ENCODE measurements around the gene PTGFR.

Gene PTGFR

DNA sequence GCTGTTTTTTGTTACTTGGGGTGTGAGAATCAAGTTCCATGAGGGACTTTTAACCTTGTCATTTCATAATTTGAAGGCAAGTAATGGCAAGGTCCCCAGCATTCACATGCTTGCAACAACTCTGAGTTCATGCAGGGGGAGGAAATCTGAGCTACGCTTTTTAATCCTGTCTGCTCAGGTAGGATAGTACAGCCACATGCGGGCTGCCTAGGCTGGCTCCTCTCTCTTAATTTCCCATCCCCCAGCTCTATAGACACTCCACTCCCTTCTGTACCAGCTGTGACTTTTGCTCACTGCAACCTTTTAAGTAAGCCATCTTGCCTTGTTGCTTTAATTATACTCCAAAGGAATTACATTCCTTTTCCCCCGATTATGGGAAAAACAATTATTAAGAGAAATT, 30.1 kb downstream of the PTGFR start:
- DNase-seq (ENCODE audit: low read depth) = no peak

DNA sequence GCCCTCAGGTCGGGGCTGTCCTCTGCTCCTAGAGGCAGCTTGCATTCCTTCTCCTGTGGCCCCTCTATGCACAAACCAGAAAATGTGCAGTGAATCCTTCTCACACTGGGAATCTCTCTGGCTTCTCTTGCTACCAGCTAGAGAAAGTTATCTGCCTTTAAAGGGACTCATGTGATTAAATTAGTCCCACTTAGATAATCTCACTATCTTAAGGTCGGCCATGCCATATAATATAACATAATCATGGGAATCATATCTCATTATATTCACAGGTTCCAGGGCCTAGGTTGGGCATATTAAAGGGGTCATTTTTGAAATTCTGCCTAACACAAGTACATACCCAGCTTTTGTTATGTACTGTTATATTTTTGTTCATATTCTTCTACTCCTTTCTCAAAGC, 31.4 kb downstream of the PTGFR start:
- DNase-seq (ENCODE audit: low read depth) = no peak

DNA sequence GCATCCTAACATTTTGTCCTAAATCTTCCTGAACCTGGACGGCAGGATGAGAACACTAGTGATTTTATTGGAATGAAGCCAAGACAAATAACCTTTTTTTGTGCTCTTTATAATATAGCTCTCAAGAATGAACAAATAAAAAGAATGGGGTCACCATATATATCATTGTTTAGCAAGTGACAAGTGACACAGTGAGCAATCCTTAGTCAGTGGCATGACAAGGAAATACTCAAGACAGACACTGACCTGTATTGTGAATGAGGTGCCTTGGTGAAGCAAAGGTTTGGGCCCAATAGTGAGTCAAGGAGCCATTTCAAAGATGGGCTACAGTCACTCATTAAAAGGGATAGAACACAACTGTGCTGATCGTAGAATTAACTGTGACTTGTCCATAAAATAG, 35.7 kb downstream of the PTGFR start:
- DNase-seq (ENCODE audit: low read depth) = no peak

DNA sequence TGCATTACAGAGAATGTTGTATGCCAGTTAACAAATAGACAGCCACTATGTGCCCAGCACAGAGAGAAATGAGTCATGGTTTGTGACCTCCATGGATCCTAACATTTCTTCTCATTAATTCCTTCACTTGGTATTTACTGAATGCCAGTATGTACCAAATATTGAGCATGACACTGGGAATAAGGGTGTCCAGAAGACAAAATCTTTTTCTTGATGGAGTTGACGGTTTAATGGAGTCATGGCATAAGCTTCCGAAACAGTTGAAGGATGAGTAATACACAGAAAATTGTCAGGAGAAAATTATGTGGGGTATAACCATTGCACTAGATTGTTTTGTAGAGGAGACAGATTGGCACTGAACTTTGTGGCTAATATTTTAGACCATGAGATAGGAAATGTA, 36.9 kb downstream of the PTGFR start:
- DNase-seq (ENCODE audit: low read depth) = no peak

DNA sequence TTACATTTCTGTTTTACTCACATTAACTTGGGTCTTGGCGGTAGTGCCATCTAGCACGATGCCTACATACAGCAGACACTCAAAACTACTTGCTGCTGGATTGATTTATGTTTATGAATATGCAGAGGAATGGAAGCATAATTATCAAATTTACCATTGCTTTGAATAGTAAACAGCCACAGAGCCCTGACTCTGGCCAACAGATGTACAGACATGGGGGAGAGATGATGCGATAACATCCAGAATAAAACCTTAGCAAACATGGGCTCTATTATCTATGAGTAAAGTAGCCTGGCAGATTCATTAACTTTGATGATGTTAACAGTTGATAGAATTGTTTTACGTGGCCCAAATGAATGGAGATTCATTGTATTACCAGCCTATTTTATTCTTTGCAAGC, 42.8 kb downstream of the PTGFR start:
- DNase-seq (ENCODE audit: low read depth) = no peak

DNA sequence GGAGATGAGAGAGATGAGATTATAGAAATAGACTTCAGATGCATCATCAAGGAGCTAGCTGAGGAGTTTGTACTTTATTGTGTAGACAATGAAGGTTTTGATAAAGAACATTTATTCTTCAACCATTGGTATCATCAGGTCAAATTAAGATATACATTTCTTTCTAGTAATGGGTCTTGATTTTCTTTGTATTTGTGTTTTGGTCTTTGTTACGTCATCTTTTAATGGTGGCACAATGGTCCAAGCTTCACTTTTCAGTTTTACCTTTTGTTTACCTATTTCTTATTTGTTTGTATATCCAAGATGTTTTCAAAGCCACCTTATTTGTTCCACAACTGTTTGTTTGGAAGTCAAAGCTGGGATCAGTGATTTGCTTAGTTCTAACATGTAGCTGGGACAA, 44.5 kb downstream of the PTGFR start:
- DNase-seq (ENCODE audit: low read depth) = no peak

DNA sequence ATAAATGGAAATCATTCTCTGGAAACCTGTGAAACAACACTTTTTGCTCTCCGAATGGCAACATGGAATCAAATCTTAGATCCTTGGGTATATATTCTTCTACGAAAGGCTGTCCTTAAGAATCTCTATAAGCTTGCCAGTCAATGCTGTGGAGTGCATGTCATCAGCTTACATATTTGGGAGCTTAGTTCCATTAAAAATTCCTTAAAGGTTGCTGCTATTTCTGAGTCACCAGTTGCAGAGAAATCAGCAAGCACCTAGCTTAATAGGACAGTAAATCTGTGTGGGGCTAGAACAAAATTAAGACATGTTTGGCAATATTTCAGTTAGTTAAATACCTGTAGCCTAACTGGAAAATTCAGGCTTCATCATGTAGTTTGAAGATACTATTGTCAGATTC, 45.7 kb downstream of the PTGFR start:
- no peak for DNase-seq (ENCODE audit: low read depth)

DNA sequence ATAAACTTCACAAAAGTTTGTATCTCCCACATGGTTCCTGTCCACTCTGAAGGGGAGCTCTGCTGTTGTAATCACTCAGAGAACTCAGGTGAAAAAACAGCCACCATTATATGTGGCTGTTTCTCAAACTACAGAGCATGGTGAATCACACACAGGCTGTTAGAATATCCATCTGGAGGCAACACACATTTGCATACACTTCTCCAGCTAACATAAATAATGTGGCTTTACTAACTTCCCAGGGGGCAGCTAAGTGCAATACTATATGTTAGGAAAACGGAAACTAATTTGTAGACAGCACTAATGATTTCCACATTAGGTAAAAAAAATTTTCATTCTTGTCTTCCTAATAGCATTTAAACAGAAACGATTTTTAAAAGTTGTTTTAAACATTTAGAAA, 49.3 kb downstream of the PTGFR start:
- DNase-seq (ENCODE audit: low read depth) = no peak

DNA sequence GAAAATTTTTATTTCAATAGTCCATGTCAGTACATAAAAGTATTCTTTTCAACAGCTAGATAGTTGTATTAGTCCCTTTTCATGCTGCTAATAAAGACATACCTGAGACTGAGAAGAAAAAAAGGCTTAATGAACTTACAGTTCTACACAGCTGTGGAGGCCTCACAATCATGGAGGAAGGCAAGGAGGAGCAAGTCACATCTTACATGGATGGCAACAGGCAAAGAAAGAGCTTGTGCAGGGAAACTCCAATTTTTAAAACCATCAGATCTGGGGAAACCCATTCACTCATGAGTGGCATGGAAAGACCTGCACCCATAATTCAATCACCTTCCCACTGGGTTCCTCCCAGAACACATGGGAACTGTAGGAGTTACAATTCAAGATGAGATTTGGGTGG, 50.7 kb downstream of the PTGFR start:
- DNase-seq (ENCODE audit: low read depth) = no peak

DNA sequence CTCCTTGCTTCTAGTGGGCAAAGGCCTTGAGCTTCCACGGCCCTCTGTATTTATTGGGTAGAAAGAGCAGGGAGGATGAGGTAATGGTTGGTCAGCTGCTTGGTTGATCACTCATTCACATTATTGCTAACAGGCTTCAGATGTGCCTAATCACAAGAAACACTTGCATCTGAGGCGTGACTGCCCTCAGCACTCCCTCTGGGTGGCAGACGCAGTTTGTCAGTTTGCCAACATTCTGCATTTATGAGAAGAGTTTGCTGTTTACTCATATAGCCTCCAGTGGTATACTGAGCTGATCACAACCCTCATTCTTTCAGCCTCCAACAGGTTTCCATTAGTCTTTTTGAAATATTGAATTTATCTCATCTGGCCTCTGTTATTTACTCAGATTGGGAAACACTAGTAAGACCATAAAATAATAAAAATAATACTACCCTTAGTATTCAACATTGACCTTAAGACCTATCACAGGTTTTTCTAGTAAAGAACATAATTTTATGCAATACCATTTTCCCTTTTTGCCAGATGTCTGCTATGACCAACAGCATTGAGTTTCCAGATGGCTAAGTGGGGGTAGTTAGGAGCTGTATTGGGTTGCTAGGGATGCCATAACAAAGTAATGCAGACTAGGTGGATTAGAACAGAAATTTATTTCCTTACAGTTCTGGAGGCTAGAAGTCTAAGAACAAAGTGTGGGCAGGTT, 53.3 kb downstream of the PTGFR start:
- DNase-seq (ENCODE audit: low read depth) = no peak

DNA sequence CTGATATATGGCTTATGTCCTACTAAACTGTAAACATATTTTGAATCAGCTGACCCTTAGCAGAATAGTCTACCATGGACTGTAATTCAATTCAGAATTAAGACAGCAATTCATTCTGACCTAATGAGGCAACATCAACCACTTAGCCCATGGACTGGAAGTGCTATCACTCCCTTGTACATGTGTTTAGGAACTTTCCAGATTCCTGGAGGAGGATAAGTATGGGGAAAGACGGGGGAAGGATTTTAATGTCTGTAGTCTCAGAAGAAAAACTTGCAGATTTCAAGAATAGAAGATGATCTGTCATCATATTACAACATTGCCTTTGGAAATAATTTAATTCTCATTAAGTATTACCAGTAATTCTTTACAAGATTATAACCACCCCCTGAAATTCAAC, 56.3 kb downstream of the PTGFR start:
- DNase-seq (ENCODE audit: low read depth) = no peak

DNA sequence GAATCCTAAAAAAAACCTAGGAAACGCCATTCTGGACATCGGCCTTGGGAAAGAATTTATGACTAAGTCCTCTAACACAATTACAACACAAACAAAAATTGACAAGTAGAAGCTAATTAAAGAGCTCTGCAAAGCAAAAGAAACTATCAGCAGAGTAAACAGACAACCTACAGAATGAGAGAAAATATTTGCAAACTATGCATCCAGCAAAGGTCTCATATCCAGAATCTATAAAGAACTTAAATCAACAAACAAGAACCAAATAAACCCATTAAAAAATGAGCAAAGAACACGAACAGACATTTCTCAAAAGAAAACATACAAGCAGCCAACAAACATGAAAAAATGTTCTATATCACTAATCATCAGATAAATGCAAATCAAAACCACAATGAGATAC, 58.6 kb downstream of the PTGFR start:
- no peak for DNase-seq (ENCODE audit: low read depth)

DNA sequence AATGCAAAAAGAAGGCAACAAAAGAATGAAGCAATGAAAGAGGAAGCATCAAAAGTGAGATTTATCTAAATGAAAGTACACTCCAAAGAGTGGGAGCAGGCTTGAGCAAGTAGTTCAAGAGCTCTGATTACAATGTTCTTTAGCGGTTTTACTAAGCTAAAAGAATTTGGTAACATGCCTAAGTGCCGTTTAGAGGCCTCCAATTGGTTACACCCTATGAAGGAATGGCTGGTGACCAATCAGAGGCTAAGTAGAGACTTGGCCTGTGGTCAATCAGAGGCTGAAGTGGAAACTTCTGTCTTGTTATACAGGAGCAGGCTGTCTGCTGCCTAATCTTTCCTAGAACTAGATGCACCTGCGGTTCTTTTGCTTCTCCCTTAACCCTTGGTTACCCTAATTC, 59.1 kb downstream of the PTGFR start:
- no peak for DNase-seq (ENCODE audit: low read depth)

DNA sequence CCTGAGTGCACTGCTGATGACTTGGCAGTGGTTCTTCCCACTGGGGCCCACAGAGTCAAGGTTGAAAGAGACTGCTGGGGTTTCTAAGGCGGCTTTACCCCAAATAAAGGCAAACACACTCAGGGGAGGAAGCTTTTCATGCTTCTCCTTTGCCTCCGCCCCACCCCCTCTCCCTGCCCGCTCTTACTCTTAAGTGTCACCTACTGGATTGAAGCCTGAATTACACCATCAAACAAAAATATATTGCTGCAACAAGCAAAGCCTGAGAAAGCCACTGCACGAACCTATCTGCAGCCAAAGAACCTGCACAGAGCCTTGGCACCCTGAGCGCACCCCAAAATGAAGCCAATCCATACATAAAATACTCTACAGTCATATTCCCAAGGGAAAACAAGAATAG, 63.1 kb downstream of the PTGFR start:
- no peak for DNase-seq (ENCODE audit: low read depth)

DNA sequence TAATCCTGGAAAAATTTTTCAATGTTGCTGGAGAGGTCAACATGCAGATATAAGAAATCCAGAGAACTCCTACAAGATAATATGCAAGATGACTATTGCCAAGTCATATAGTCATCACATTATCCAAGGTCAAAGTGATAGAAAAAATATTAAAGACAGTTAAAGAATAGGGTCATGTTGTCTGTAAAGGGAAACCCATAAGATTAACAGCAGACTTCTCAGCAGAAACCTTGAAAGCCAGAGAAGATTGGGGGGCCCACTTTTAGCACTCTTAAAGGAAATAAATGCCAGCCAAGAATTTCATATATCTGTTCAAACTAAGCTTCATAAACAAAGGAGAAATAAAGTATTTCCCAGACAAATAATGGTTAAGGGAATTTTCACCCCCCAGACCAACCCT, 64.1 kb downstream of the PTGFR start:
- DNase-seq (ENCODE audit: low read depth) = no peak

DNA sequence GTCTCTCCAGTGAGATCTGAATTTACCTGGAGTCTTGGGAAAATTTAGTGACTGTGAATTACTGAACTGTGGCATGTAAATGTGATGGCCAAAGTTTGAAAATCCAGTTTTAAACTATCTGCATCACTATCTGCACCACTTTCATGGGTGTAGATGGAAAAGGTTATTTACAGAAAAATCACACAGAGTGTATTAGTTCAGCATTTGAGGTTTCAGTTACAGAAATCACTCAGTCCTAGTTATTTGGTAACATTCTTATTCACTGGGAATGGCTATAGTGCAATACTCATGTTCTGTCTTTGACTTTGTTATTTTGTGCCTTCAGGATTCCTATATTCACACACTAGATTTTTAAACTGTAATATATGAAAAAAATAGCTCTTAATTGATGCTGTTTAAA, 68.9 kb downstream of the PTGFR start:
- DNase-seq (ENCODE audit: low read depth) = no peak

DNA sequence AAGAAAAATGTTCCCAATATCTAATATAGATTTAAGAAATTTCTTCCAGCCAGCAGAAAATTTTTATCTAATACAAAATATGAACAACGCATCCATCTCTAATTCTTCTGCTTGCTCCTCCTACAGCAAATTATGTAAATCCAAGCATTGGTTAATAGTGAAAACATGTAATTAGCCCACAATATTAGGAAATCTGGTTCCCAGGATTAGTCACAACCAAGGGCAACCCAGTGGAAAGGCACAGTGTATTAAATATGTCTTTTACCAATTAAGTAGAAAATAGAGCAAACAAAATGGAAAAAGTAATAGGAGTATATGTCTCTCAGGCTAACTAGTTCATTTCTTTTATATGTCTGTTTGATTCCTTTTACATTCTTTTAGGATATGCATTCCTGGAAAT, 70.0 kb downstream of the PTGFR start:
- no peak for DNase-seq (ENCODE audit: low read depth)

DNA sequence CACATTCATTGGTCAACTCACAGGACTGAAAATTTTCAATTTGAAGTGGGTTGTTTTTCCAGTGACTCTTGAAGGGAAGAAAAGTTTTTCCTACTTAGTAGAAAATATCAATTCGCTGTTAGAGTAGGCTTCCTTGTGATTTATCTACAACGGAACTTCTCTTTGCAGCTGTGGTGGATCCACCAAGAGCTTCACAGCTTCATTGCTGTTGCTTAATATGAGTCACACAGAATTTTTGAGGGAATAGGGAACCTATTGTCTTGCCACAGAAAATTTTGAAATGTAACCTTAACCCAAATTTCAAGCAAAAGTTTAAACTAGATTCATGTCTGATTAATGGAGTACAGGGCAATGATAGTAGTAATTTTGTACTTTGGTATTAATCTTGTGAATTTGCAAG, 71.1 kb downstream of the PTGFR start:
- DNase-seq (ENCODE audit: low read depth) = no peak

DNA sequence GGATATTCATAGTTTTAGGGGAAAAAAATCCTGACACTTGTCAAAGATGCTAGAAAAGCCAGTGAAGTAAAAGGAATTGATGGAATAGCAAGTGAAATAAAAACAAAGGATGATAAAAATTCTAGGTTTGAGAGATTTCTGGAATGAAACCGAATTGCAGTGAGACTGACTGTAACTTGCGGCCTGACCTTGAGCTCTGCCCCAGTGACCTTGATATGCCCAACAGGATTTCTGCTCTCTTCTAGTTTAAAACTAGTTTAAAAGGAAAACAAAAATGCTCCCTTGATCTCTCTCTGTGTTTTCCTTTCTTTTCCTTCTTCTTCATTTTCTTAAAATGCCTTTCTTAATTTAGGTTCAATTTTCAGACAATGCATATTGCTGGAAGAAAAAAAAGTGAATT, 74.6 kb downstream of the PTGFR start:
- DNase-seq (ENCODE audit: low read depth) = no peak

DNA sequence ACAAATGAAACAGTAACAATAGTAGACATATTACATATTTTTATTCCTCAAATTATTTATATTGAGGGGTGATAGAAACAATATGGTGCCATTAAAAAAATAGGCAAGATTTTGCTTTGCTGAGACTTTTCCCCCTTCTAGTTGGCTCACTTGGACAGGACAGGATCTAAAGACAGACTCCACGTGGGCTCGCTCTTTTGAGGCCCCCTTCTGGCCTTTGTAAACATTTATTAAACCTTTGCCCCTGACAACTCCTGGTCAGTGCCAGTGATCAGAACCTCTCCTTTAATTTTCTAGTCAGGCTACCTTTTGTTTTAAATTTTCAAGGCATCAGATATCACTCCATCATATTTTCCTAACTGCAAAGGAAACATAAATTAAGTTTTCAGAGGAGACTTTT, 79.8 kb downstream of the PTGFR start:
- DNase-seq (ENCODE audit: low read depth) = no peak

DNA sequence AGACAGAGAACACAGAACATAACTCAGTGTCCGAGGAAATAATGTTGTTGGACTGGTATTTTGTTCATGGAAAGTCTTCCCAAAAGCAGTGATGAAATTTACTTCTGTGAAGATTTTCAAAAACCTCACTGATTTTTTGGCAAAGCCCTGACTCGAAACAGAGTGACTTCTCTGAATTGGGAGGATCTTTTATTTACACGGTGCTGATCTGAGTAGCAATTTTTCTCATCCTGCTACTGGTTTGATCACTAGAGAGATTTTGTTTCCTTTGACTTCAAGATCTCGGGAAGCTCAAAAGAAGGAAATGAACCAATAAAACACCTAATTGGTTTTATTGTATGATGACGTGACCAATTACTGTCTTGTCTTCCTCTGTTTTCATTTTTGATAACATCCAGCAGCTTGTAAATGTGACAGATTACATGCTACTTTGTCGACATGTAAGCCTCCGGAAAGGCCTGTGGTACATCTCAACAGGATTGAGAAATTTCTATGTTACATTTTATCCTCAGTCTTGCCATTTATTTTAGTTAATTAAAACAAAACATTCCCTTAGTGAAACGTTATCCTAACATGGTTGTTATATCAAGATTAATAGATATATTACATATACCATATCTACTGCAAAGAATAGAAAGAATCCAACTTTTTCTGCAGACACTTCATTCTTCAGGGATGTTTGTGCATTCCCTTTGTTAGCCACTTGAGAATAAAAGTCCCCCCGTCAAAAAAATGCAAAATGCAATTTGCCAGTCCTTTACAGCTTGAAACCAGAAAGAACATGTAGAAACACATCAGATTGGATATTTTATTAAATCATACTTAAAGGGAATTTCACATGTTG, 86.7 kb downstream of the PTGFR start:
- no peak for DNase-seq (ENCODE audit: low read depth)

DNA sequence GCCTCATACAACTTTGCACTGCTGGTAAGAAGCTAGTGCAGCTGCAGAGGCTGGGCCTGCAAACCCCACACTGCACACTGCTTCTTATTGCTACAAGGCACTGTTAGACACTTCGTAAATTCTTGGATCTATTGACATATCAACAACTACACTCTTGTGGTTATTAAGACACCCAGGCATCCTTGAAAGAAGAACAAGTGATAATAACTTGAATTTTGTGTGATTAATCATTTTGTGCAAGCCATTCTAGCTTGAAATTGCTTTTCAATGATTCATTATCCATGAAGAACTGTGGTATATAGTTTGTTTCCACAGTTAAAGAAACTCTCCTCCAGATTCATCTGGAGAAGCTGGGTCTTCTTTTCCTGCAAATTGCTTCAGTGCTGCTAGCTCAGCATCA, 95.8 kb downstream of the PTGFR start:
- DNase-seq (ENCODE audit: low read depth) = no peak

DNA sequence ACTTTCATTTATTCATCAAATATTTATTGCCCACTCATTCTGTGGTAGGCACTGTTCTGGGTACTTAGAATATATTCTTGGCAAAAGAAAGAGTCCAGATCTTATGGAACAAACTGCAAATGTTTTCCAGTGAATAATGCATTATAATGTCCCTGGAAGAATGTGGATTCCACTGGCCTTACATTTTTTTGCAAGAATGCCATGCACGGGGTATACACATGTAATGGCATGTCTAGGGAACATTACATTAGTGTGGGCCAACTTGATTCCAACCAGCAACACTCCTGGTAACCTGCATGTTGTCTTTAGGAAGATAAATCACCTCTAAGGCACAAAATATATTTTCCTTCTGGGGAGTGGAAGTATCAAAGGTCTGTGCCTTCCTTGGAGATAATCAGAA, 96.4 kb downstream of the PTGFR start:
- no peak for DNase-seq (ENCODE audit: low read depth)

Data from stimulated activated CD8-positive, alpha-beta memory T cell treated with anti-CD3 and anti-CD28 coated beads, Interleukin-15, amount 100 ng/mL, for 24 hours (primary cell).